HL-60/S4 treated with retinoic acid at 250 ng/mL for 4 days and 3 days (cell line): Measurements from ENCODE around the gene NATD1.

Source experiments
- in situ Hi-C: fragments of 300-500 bp; cut with MboI; formaldehyde crosslinking; loops from 2 replicates; pipeline ENCODE4 v1.7.0; 2022; ENCODE audit warnings: low sequenced_read_pairs

Gene NATD1

DNA sequence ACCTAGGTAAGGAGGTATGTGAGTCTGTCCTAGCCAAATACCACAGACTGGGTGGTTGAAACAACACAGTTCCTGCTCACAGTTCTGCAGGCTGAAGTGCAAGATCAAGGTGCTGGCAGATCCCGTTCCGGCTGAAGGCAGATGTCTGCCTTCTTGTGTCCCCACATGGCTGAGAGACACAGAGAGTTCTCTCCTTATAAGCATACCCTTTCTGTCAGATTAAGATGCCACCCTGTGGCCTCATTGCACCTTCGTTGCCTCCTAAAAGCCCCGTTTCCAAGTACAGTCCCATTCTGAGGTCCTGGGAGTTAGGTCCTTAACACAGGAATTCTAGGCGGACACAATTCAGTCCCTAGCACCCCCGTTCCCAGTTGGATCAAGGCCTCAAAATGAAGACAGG, 30.1 kb downstream of the NATD1 start:
- in situ Hi-C loops = no loop called here

DNA sequence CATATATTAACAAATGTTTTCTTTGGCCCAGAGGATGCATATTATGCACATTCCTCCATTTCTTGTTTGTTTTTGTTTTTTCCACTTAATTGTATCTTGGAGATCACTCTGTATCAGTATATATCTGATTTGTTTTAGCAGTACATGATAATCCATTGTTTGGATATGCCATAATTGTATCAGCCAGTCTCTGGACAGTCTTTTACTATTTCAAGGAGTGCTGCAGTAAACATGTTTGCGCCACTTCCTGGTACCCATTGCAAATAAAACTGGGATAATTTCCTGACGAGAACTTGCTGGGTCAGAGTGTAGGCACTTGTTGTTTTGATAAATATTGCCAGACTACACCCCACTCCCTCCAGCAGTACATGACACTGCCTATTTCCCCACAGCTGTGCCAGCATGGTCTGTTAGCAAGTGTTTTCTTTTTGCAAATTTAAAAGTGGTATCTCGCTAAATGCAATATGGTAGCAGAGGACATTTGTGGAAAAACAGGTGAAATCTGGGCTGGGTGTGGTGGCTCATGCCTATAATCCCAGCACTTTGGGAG, 34.3 kb downstream of the NATD1 start:
- in situ Hi-C loops = no loop called here

DNA sequence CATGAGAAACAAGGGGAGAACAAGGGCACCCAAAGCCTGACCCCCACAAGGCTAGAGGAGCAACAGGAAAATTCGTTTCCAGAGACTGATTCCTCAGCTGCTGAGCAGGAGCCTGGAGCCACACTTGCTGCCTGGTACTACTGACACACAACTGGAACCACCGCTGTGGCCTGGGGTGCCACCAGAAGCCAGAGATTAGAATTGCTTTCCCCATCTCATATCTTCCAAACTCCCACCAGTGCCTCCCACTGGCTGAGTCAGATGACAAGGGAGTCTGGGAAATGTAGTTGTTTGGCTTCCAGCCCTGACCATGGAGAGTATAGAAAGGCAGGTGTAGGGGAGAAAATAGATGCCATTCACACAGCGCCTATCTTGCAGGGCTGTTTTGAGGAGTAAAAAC, 35.1 kb downstream of the NATD1 start:
- in situ Hi-C loops = no loop called here

DNA sequence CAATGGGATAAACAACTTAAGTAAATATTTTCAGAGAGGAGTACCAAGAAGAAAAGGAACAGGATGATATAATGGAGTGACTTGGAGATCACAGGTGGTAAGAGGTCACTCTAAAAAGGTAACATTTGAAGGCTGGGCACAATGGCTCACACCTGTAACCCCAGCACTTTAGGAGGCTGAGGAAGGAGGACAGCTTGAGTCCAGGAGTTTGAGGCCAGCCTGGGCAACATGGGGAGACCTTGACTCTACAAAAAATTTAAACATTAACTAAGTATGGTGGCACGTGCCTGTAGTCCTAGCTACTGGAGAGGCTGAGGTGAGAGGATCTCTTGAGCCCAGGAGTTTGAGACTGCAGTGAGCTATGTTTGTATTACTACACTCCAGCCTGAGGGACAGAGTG, 35.9 kb downstream of the NATD1 start:
- in situ Hi-C loops = no loop called here

DNA sequence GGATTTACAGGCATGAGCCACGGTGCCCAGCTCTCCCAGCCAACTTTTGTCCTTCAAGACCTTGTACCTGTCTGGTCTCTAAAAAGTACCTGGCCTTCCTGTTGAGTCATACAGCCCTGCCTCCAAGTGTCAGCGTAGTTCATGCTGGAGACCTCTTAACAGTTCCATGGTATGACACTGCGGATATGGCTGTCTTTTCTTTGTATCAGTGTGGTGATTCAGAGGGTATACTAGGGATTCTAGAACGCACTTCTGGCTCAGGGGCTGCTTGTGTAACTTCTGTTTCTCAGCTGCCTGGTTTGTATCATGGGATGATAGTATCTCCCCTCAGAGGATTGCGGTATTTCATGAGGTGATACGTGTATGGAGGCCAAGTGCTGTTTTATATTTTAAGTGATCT, 37.3 kb downstream of the NATD1 start:
- in situ Hi-C loops = no loop called here

DNA sequence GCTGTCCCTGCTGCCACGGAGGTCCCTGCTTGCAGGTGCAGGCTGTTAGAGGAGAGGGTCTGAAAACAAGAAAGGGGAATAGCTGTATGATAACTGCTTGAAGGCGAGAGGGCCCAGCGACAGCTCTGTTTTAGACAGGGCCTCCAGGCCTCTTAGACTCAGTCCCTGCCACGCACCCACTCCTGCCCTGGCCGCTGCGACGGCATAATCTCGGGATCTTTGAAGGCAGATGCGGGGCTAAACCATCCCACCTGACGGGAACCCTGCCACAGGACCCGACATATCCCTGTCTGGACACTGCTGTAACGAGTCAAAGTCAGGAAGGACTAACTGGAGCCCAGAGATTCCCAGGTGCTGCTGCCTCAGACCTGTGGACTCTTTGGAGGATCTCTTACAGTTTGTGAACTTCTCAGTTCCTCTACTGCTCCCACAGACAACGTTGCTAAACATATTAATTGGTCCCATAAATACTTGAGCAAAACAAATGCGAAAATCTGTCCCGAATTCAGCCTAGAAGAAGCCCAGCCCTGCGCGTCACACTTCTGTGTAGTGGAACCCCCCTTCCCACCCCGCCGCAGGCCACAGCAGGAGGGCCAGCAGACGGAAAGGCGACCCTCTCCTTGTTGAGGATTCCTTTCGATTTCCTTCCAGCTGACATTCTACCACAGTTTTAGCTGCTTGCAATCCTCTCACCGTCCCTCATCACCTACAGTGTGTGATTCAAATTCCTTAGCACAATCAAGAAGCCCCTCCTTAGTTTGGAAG, 38.3 kb downstream of the NATD1 start:
- in situ Hi-C loops = no loop called here

DNA sequence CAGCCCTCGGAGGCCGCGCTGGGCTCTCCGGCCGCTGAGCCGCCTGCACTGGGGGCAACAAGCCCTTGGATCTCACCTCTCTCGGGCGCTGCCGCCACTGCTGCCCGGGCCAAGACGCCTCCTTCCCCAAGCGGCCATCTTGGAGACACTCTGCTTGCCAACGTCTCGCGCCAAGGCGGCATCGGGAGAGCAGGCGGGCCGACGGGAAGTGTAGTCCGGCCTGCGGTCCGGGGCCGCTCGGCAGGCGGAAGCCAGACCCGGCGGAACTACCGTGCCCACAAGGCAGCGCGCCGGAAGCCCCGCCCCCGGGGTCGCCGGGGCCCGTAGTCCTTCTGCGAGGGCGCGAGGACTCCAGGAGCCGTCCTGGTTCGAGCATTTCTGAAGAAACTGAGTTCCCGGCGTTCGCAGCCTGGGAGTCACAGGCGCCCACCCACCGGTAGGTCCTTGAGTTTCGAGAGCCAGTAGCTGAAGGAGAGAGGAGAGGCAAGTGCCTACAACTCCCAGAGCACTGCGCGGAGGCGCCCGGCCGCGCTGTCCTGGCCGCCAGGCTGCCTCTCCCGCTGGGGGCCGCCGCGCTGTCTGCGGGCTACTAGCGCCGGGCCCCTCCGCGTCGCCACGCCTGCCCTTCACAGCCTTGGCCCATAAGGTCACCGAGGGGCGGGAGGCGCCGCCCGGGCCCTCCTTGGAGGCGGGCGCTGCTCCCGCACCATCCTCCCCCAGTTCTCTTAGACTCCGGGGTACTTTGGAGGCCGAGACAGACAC, 39.0 kb downstream of the NATD1 start, which contains the start of gene TMEM11:
Gene TMEM11, minus strand, starts transcription at position 147 of the 762 bp plus-strand sequence. Its CDS starts 9 bp downstream, at position 138.
- in situ Hi-C loops = no loop called here

DNA sequence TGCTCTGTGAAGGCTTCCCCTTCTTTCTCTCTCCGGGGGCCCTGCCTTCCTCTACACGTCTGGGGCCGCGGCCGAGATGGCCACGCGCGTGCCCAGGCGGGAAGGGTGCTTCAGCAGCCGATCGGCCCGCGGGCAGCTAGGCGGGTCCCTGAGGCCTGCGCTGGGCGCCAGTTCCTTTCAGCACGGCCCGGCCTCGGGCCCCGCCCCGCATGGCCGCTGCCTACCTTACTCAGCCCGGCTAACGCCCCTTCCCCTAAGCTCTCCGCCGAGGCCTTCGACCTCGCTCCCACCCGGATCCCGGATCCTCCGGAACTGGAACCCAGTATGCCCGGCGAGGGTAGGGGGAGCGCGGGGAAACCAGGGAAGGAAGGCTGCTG, 39.6 kb downstream of the NATD1 start:
- in situ Hi-C loops = no loop called here

DNA sequence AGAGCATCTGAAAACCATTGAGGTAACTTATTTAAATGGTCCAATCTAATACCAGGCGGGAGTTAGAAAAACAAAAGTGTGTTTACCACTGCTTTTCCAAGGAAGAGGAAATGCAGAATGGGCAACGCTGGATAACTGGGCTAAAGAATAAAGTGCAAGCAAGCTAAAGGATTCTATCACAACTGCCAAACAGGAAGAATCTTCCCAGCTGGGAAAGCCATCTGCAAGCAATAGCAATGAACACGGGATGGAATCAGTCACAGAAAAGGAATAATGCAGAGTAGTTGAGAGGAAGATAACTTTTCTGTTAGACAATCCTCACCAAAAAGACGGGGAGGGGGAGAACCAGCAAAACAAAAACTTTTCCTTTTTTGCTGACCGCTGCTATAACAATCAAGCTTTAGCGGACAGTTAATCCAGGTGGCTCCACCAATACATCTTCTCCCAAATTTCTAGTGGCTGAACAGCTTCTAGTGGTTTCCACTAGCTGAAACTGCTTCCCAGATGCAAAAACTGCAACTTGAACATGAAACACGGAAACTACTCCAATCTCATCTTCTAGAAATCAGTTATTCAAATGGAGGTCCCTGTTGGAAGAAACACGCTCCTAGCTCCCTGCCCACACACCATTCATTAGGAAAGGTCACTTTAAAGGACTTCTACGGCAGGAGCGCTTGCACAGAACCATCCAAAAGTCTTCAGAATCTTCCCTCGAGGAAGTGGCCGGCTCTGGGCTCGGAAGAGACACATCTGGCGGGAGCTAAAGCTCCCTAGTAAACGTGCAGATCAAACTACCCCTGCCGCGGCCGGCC, 40.2 kb downstream of the NATD1 start:
- in situ Hi-C loops = no loop called here

DNA sequence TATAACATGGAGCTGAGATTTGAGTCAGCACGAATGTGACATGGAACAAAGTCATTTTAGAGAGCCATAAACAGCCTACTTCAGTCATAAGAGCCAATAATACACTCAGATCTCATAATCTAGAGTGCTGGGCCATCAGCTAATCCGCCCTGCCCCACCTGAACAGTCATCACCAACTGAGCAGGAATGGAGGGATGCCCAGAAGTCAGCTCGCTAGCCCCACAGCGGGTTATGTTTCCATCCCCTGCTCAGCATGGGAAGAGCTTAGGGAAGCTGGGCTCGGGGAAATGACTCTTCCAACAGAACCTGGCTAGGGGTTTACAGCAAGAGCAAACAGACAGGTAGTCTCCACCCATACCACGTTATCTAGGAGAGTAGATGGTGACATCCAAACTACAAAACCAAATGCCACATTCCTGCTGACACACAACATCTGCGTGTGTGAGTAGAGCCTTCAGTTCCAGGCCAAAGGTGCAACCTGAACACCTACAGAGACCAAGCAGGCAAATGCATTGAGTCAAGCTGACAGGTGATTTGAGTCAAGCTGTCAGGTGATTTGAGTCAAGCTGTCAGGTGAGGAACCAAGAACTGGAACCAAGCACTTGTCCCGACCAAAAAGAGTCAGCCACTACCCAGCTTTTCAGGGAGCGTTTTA, 41.3 kb downstream of the NATD1 start:
- in situ Hi-C loops = no loop called here

DNA sequence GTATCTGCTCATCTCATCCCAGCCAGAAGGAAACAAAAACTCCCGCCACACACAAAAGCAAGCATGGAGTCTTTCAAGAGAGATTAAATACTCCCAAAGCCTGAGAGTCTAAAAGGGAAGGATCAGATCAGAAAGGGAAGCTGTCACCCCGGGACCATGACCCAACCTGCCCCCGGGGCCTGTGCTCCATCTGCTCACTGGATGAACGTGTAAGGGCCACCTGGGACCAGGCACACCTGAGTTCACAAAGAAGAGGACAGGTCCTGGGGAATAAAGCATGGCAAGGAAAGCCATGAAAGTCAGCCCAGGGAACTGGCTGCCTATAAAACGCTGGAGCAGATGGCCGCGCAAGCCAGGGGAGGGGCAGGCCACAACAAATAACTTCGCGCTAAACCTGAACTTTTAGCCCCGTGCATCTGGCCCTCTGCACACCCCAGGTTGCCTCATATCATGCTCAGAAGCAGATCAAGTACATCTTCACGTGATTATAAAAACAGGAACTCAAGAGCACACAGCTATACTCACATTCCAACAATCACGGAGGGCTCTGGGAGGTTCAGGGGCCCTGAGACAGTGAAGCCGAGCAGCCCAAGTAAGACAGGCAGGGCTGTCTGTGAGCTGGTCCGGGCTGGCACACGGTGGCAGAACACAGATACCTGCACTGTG, 42.7 kb downstream of the NATD1 start:
- in situ Hi-C loops = no loop called here

DNA sequence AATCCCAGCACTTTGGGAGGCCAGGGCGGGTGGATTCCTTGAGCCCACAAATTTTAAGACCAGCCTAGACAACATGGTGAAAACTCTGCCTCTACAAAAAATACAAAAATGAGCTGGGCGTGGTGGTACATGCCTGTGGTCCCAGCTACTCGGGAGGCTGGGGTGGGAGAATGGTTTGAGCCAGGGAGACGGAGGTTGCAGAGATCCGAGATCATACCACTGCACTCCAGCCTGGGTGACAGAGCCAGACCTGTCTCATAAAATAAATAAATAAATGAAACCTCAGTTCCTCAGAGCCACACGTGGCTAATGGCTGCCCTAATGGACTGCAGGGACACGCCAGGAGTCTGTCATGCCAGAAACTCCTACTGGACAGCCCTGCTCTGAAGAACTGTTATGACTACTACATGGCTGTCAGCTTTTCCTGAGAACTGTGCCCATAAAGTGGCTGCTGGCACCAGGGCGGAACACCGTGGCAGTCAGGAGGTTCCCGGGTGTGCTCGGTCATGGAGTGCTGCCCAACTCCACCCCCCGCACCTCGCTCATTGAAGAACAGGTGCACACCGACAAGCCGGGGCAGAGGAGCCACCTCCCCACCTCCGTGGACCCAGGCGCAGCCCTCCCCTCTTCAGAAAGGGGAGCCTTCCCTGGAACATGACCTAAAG, 43.6 kb downstream of the NATD1 start:
- in situ Hi-C loops = no loop called here

DNA sequence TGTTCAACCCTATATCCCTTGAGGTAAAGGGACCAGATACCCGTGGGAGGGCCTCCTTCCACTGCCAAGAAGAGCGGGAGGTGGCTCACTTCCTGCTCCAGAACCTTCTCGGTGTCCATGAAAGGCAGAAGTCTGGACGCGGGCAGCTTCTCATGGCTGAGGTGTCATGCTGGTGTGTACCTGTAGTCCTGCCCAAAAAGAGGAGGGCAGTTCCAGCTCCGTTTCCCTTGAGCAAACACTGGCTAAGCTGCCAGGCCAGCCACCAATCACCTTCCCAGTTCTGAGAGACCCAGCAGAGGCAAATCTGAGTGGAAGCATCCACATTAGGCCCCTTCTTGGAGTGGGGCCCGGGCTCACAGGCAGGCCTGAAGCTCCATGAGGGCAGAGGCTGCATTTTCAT, 44.9 kb downstream of the NATD1 start:
- in situ Hi-C loops = no loop called here

DNA sequence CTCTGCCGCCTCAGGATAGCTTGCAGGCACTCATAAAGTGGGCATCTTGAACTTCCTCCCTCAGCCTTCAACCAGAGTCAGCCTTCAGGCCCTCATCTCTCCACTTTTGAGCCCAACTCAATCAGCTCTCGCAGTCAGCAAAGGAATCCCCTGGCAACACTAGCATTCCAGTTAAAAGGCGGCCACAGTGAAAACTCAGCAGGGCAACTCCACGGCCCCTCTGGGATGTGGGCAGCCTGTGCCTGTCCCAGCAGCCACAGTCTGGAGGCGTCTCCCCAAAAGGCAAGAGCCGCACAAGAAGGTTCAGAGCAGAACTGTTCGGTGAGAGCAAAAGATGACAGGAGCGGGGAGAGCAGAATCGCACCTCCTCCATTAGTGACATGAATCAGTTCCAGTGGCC, 48.3 kb downstream of the NATD1 start:
- in situ Hi-C loops = no loop called here

DNA sequence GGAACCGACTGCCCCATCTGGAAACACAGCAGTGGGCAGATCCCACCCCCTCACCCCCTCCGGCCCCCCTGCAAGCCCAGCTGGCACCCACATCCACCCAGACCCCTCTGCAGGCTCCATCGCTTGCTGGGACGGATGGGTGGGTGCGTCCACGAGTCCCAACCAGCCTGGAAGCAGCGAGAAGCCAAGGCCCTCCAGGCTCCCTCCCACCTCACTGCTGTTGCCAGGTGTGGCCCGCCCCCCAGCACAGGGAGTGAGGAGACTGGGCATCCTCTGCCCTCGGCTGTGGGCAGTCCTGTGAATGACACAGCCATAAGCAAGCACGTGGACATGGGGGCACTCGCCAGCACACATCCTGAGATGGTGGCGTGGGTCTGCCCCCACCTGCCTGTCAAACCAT, 50.7 kb downstream of the NATD1 start:
- in situ Hi-C loops = no loop called here

DNA sequence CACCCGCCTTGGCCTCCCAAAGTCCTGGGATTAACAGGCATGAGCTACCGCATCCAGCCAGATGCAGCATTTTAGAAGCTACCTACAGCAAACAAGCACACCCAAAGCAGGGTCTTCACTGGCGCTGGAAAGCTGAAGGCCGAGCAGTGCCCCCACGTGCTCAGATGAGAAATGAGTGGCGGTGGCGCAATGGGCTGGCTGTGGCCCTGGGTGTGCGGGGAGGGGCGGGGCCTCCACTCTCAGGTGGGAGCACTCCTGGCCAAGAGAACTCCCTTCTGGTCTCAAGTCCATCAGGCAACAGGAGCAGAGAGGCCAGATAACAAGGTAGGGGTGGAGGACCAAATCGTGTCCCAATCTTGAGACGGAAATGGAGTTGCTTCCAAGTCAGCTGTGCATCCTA, 51.3 kb downstream of the NATD1 start:
- in situ Hi-C loops = no loop called here

DNA sequence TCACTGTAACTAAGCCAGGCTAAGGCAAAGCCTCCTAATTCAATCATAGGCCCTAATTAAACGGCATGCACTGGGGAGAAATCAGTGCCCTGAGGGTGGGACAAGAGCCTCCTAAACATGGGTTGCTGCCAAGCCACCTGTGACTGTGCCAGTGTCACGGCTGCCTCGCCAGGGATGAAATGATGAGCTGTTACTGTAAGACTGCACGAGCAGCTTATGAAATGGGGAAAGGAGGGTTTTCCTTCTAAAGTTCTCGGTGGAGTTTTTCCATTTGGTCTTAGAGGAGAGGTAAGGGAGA, 52.0 kb downstream of the NATD1 start:
- in situ Hi-C loops = no loop called here

DNA sequence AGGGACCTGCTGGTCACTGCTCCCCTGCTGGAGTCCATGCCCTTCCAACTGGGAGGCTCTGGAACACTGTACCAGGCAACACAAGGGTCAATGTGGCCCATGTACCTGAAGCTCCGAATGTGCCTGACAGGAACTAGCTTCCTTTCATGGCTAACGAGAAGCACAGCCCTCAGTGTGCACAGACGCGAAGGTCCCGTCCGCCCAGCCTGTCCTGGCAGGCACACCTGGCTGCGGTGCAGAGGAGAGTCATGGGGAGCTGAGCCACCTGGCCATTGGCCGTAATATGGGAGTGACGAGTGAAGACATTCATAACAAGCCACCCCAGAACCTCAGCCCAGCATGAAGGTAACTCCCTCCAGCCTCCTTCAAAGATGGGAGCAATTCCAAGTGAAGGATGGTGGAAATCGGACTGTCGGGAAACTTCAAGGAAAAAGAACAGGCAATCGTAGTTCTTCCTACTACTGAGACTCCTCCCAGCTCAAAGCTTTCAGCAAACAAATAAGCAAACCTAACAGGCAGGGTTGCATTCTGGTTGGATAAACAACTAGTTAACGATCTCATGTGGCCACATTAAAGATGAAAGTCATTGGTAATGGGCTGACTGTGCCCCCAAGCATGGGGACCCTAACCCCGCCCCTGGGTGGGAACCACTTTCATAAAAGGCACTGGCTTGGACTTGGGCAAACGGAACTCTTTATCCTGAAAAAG, 52.5 kb downstream of the NATD1 start:
- in situ Hi-C loops = no loop called here

DNA sequence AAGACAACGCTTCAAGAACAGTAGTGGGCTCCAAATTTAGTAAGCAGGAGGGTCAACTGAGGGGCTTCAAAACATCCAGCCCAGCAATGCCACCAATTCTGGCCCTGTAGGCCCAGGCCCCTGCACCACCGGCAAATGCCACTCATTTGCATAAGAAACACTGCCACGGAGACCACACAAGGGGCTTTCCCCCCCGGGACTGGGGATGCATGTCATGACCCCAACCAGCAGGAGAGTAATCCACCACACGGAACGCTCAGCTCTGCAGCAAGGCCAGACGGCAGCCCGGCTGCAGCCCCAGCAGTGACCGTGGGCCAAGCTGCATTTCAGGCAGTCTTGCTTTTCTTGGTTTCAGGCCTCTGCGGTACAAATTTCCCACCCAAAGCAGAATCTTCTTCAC, 53.4 kb downstream of the NATD1 start:
- in situ Hi-C loops = no loop called here
